ENCODE data around the gene PHF10. TPM values are rescaled to one million over a fixed set of nuclear protein-coding genes. Genes with fewer than 3 reads are reported as not detected.
"Not testable (repeated sequence)": the region's sequence is repeated elsewhere in the genome, so short reads cannot be mapped to it uniquely, and the experiment has no call there.

PHF10 gene
- total RNA-seq, 1 donor from 2014 or later, result 45.0 TPM

DNA sequence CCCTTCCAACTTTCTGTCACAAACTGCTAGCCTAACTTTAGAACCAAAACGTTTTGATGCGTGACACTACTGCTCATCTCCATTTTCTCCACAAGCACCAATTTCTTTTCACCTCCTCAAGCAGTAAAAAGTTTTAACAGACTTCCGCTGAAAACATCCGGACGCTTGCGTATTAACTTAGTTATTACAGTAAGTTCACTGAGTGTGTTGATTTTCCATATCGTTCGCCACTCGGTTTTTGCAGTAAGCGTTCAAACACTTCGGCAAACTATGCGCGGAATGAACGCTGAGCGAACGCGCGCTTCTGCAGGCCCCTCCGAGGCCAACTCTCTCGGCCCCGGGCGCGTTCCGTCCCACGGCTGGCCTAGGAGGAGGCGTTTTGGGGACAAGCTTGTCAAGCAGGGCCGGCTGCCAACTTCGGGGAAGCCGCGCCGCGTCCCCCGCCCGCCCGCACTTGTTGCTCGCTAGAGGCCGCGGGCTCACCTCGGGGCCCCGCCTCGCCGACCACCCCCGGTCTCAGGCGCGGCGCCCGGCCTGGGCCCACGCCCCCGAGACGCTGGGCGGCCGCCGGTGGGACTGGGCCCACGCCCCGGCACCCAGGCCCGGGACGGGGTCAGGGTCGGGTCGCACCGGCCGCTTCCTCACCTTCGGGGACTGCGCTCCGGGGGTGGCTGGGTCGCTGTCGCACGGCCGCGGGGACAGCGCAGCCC is 945 bp downstream of the PHF10 start:
- peak; percentile 73 for DNase-seq (ENCODE audit: low spot score)

DNA sequence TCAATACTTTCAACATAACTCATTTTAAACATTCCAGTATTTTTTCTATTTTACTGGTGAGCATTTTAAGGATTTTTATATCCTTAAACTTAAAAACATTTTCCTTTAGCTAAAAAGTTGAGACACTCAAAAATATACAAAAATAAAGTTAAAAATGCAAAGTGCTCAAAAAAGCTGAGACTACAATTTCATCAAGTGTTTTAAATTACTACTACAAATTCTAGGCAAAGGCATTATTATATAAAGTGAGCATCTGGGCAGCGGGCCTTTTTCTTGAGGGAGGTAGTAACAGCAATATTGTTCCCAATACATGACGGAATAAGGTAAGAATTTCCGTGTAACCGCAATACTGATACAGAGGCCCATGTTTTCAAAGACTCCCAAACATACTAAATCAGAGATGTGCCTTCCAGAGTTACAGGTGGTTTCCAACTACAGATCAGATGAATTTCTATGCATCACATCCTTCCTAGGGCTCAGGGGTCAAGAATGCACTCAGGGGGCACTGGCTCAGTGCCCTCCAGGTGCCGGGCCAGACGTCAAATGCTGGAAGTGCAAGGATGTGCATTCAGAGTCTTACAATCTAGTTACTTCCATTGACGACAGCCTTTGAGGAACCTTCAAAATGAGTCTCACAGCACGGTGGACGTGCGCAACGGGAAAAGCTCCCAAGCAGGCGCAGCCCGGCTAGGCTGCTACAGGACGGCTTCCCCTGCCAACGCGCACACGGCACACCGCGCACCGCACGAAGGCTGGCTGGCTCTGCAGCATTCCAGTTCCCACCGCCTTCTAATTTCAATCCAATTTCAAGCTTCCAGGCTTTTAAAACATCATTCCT is 1.7 kb downstream of the PHF10 start:
- DNase-seq (ENCODE audit: low spot score), result no peak

DNA sequence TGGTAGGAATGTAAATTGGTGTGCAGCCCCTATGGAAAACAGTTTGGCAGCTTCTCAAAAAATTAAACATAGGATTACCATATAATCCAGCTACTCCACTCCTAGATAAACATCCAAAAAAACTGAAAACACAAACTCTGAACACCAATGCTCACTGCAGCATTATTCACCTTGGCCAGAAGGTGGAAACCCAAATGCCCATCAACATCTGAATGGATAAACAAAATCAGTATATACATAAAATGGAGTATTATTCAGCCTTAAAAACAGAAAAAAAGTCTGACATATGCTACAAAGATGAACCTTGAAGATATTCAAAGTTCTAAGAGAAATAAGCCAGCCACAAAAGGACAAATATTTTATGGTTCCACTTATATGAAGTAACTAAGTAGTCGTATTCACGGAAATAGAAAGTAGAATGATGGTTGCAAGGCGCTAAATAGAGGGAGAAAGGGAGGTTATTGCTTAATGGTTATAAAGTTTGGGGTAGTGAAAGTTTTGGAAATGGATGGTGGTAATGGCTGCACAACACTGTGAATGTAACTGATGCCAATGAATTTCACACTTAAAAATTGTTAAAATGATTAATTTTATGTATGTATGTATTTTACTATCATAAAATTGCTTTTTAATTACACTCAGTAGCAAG is 4.0 kb downstream of the PHF10 start:
- DNase-seq (ENCODE audit: low spot score), result no peak

DNA sequence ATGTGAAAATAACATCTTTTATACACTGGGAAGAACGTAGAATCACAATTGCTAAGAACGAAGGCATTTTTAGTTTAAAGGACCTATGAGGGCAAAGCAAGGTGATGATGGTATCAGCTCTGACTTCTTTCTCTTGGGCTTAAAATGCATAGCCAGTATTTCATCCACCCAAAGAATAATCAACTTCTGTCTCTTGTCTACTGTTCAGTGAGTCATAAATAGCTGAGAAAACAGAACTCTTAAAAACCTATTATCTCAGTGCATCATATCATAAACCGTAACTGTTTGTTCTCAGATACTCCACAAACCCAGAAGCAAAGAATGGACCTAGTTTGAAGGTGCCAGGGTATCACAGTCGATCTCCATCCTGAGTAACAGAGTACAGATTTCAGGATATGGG is 5.2 kb downstream of the PHF10 start:
- no peak for DNase-seq (ENCODE audit: low spot score)

DNA sequence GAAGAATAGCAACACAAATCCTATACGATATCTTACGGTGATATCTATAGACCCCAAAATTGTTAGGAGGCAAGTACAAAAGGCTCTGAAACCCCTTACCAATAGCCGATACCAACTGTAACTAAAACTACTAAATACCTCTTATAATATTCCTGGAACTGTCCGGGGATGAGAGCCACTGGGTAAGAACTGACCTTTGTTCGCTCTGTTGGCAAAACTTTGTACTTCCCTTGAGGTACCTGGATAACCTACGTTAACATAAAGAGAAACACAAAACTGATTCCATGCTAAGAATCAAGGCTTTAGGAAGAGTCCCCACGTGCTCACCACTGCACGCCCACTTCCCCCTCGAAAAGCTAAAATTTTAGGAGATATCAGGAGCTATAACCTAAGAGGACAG is 9.7 kb downstream of the PHF10 start:
- no peak for DNase-seq (ENCODE audit: low spot score)

DNA sequence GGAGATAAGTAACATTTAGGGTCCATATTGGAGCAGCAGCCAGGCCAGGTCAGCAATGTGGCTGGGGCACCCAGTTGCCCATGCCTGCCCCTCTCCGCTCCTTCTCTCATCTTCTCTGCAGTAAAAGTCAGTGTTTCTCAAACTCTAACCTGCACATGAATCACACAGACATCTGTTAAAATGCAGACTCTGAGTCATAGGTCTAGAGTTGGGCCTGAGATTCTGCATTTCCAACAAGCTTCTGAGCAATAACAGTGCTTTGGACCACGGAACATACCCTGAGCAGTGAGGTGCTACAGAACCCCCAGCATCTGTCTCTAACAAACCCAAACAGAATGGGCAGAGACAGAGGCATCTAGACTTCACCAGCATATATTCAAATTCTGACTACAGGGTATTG is 10.1 kb downstream of the PHF10 start:
- no peak for DNase-seq (ENCODE audit: low spot score)

DNA sequence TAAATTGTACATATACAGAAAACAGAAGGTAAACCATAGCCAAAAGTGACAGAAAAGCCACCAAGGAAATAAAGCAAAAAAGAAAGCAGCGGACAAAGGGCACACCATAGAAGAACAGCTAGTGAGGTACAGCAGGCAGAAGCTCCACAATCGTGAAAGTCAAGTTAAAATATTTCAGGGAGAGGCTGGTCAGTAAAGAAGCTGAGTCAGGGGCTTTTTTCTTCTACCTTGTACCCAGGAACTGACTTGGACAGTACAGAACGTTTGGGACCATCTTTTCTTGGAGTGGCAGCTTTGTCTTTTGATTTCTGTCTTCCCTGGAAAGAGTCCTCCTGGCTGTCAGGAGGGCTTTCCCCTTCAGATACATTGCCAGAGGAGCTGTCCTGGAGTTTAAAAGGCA is 14.3 kb downstream of the PHF10 start:
- no peak for DNase-seq (ENCODE audit: low spot score)

DNA sequence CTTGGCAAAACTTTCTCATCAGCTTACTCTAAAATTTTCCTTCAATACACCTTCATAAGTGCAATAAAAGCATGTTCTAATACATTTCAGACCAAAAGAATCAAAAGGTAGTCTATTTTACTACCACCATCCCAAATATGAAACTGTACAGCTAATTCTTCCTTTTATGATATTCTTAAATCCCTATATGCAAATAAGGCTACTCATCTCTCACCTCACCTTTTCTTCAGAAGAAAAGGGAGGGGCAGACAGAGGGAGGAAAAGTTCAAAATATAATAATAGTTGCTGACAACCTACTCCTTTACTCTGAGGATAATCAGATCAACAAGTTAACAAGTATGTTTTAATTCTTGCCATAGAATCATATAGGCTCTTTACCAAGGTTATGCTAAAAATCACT is 15.0 kb downstream of the PHF10 start:
- no peak for DNase-seq (ENCODE audit: low spot score)

DNA sequence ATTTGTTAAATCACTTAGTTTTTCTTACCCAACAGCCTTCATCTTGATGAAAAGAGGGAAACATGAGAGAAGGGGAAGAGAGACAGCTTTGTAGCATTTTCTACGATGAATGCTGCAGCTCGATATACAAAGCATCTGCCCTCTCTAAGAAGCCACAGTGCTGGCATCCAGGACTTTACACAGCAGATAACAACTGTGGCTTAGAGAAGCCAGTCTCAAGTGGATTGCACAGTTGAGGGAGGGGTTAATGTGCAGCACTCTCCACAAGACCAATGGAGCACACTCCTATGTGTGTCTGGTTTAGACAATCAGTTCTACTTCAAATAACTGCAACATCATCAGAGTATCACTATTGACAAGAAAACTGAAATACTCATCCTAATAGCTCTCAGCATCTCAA is 16.5 kb downstream of the PHF10 start:
- no peak for DNase-seq (ENCODE audit: low spot score)

DNA sequence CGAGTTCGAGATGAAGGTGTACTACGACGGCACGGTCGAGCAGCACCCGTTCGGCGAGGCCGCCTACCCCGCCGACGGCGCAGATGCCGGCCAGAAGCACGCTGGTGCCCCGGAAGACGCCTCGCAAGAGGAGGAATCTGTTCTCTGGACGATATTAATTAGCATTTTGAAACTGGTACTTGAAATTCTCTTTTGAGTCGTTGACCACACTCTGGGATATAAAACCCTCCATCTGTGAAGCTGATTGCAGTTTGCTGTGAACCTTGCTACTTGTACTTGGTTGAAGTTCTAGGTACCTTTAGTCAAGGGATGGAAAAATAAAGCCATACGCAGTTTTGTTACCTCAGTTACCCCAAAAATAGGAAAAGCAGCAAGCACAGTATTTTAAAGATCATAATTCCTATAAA is 21.5 kb downstream of the PHF10 start:
- no peak for DNase-seq (ENCODE audit: low spot score)

DNA sequence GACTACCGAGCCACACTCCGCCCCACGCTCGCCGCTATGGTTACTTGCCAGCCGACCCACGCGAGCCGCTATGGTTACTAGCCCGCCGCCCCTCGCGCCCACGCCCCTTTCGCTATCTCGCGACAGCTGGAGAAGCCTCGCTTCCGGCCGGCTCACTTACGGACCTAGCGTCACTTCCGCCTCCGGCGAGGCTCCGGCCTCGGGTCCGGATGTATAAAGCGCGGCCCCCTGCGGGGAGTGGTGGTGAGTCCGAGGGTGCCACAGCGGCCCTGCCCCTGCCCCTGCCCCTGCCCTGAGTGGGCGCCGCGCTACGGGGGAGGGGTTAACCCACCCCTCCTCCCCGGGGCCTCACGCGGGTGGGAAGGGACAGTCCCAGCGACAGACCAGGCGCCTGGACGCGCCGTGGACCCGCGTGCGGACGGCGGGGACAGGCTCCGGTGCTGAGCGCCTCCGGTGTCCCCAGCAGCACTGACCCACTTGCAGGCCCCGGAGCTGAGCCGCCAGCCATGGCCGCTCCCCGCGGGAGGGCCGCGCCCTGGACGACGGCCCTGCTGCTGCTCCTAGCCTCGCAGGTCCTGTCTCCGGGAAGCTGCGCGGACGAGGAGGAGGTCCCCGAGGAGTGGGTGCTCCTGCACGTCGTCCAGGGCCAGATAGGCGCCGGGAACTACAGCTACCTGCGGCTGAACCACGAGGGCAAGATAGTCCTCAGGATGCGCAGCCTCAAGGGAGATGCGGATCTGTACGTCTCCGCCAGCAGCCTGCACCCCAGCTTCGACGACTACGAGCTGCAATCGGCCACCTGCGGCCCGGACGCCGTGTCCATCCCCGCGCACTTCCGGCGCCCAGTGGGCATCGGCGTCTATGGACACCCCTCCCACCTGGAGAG is 22.1 kb downstream of the PHF10 start, which contains the start of the genes C6orf120 and WDR27:
TSS of gene C6orf120 (plus strand) at position 173 of the 886 bp plus-strand sequence. CDS start at position 507, 334 bp downstream.
TSS of gene WDR27 (minus strand) at position 76 of the 886 bp plus-strand sequence. CDS start 13,024 bp downstream, outside the sequence.
- peak; percentile 97 for DNase-seq (ENCODE audit: low spot score)

DNA sequence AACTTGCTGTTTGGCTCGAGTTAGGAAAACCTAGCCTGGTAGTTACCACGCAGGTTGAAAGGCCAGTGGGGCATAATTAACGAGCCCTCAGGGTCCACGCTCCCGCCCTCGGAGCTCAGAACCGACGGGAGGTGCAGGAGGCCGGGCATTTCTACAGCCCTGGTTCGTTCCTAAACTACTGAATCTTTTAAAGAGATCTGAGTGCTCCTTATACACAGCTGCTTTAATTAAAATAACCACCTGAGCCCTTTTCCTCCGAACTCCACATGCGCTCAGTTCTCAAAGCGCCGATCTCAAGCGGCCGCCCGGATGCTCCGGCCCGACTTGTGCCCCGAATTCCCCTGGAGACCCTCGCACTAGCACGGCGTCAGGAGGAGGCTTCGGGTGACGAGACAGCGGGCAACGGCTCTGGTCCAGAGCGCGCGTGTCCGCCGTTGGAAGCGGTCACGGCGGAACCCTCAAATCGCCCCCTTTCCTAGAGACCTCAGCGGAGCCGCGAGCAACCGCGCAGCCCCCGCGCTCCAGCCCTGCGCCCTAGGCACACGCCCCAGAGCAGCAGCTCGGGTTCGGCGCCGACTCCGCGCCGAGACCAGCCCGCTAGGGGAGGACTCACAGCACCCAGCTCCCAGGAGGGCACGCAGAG is 22.9 kb downstream of the PHF10 start:
- DNase-seq (ENCODE audit: low spot score), result no peak

DNA sequence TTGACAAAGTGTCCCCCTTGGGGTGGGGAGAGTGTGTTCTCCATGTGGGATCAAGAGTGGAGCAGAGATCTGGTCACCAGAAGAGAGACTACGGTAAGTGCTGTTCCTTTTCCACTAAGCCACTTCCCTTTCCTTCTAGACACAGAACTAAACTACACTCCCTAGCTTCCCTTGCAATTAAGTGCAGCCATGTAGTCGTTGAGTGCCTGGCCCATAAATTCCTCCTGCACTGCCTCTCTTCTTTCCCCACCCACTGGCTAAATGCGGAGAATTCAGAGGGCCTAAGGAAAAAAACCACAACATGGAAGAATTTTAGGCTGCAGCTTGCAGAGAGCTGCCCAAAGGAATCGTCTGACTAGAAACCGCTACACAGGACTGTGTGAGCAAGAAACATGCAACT is 24.0 kb downstream of the PHF10 start:
- DNase-seq (ENCODE audit: low spot score), result no peak

DNA sequence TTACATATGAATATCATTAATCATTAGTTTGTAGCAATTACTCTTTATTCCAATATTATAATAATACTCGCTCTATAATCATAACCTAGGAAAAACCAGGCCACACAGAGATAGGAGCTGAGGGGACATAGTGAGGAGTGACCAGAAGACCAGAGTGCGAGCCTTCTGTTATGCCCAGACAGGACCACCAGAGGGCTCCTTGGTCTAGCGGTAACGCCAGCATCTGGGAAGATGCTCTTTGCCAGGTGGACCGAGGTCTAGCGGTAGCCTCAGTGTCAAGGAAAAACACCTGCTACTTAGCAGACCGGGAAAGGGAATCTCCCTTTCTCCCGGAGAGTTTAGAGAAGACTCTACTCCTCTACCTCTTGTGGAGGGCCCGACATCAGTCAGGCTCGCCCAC is 27.2 kb downstream of the PHF10 start:
- DNase-seq (ENCODE audit: low spot score), result not testable (repeated sequence)

DNA sequence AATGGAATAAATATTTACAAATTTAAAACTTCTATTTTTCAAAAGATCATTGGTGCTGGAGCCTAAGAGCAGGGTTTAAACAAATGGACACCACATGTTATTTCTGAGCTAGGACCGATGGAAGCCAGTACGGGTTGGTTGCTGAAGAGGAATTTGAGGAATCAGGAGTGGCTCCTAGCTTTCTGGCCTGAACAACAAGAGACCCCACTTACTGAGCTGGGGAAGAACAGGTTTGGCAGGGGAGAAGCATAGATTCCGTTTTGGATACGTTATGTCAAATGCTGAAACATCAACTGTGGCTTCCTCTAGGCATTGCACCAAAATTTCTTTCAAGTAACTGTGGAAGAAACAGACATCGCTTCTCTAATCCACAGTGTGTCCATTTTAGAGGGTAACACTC is 29.2 kb downstream of the PHF10 start:
- no peak for DNase-seq (ENCODE audit: low spot score)

DNA sequence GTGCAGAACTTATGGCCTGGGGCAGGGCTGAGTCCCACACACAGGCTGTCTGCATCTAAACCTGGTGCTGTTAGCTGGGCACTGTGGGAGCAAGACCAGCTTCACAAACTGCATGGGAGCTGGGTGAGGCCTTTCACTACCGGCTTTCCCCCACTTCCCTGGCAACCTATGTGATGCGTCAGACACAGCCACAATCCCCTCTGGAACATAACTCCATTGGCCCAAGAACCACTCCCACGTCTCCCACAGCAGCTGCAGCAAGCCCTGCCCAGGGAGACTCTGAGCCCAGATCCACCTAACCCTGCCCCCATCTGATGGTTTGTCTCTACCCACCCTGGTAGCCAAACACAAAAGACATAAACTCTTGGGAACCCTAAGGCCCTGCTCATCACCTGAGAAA is 31.8 kb downstream of the PHF10 start:
- no peak for DNase-seq (ENCODE audit: low spot score)

DNA sequence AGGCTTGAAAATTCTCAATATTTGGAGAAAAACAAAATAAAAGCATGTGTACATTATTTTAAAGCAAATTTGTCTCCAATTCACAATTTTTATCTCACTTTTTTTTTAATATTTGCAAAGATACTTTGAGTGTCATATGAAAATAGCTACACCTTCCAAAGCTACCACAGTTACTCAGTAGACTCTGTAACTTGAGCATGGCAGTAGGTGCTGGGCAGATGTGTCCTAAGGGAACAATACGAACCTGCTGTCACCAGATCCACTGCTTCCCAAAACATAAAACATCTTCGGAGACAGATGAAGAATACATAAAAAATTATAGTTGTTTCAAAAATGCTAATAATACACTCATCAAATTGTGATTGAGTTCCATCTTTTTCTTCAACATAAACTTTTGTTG is 33.0 kb downstream of the PHF10 start:
- DNase-seq (ENCODE audit: low spot score), result no peak

DNA sequence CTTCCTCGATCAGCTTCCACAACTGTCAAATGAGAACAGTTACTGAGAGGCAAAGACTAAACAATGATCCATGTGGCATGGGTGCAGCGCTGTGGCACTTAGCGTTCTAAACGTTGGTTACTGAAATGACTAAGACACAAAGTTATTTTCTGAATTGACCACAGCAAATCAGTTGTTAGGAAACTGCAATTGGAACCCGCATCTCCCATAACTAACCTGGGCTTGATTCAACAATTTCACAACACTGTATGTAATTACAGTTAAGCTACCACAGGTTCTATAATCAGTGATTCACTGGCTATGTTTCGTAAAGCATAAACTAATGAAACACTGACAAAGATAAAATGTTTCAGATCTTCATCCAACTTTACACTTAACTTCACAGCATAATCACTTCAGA is 35.0 kb downstream of the PHF10 start:
- DNase-seq (ENCODE audit: low spot score), result no peak

DNA sequence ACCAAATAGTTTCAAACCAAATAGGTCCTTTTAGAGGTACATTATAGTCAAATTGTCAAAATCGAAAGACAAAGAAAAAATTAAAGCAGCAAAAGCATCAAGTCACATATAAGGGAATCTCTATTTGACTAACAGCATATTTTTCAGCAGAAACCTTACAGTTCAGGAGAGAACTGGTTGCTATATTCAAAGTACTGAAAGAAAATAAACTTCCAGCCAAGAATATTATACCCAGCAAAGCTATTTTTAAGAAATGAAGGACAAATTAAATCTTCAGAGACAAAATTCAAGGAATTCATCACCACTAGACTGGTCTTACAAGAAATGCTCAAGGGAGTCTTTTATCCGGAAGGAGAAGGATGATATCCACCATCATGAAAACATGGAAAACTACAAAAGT is 38.4 kb downstream of the PHF10 start:
- DNase-seq (ENCODE audit: low spot score), result no peak

DNA sequence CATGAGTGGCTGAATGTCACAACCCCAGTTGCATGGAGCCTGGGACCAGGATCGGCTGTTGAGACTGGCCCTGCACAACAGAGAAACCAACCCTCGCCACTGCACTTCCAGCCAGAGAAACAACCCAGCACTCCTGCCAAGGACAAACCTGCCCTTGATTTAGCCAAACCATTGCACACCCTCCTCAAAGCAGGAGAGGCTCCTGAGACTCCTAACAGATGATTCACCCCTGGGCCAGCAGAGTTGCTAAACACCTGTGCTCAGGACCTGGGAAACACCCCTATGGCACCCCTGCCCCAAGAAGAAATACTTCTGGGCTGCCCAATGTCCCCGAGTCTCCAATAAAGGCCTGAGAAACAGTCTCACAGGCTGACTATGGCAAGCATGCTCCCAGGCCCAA is 40.2 kb downstream of the PHF10 start:
- DNase-seq (ENCODE audit: low spot score), result no peak

DNA sequence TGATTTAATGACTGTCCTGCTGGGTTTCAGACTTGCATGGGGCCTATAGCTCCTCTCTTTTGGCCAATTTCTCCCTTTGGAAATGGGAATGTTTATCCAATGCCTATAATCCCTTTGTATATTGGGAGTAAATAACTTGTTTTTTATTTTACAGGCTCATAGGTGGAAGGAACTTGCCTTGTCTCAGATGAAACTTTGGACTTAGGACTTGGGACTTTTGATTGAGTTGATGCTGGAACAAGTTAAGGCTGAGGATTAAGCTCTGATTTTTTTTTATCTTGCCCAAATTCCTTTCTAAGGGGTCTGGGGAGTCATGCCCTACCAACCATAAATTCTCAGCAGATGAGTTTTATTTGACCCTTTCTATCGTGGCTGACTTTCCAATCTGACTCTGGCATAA is 46.0 kb downstream of the PHF10 start:
- DNase-seq (ENCODE audit: low spot score), result no peak
